Fibroblast of the aortic adventitia (primary cell): ENCODE measurements around the gene STARD5. TPM values are rescaled to one million over a fixed set of nuclear protein-coding genes. Genes with fewer than 3 reads are reported as not detected.

Source experiments
- DNase-seq: peaks from one replicate; pipeline ENCODE4 v3.0.0-alpha.2; 2010; ENCODE audit warnings: low read depth
- H3K4me3 ChIP-seq: 2 replicates; pipeline ENCODE4 v1.5.1; 2011; ENCODE audit warnings: low read depth, mild to moderate bottlenecking, control low read depth, low read length, moderate library complexity
- total RNA-seq: library from RNA; depleted of rRNA; stranded (reverse); fragments of >200 nt; gene quantifications from 2 replicates; pipeline ENCODE4 v1.2.3, GENCODE V29; 2012; ENCODE audit warnings: low replicate concordance
- TF ChIP-seq, protein P1 (sequence below): IDR thresholded peaks from 2 replicates; pipeline ENCODE4 v1.5.1; 2011; ENCODE audit warnings: mild to moderate bottlenecking, low read length, control low read depth, inconsistent platforms; ENCODE audit not compliant: insufficient read depth

STARD5 gene
- total RNA-seq, 1 donor = 6.1 TPM

GRCh38 chr15:81282911-81283310, 41.0 kb downstream of the STARD5 start:
- DNase-seq = no peak
- no peak overlapping the region for H3K4me3 ChIP-seq
- TF ChIP-seq, protein P1, sequence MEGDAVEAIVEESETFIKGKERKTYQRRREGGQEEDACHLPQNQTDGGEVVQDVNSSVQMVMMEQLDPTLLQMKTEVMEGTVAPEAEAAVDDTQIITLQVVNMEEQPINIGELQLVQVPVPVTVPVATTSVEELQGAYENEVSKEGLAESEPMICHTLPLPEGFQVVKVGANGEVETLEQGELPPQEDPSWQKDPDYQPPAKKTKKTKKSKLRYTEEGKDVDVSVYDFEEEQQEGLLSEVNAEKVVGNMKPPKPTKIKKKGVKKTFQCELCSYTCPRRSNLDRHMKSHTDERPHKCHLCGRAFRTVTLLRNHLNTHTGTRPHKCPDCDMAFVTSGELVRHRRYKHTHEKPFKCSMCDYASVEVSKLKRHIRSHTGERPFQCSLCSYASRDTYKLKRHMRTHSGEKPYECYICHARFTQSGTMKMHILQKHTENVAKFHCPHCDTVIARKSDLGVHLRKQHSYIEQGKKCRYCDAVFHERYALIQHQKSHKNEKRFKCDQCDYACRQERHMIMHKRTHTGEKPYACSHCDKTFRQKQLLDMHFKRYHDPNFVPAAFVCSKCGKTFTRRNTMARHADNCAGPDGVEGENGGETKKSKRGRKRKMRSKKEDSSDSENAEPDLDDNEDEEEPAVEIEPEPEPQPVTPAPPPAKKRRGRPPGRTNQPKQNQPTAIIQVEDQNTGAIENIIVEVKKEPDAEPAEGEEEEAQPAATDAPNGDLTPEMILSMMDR = no peak

GRCh38 chr15:81282606-81282895, 41.4 kb downstream of the STARD5 start:
- no peak for DNase-seq
- TF ChIP-seq, protein P1 = no peak
- H3K4me3 ChIP-seq = no peak overlapping the region

DNA sequence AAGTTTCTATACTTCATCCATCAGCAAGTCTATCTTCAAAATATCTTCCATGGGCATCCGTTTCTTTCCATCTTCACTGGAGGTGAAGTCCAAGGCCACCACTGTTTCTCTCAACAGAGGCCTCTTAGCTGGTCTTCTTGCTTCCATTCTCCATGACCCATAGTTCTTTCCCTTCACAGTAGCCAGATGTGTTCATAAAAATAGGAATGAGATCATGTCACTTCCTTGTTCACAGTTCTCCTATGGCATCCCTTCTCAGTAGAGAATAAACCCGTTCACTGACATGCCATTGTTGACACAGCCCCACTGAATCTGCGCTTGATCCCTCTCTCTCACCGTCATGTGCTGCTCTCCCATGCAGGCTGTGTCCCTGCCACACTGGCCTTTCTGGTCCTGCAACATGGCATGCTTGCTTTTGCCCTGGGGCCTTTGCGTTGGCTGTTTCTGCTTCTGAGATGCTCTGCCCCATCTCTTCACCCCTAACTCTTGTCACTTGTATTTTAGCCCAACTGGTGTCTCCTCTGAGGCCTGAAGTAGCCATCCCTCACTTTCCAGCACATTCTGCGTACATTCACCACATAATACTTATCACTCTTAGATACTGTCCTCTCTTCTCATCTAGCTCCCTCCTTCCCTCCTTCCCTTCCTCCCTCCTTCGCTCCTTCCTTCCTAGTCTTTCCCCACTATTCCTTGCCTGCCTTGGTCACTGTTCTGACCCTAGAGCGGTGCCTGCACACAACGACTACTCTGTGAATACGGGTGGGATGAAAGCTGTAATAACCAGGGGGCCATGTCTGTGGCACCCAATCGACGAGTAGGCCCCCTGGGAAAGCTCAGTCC, 42.0 kb downstream of the STARD5 start:
- no peak for DNase-seq
- H3K4me3 ChIP-seq = no peak overlapping the region
- TF ChIP-seq, protein P1 = no peak

- DNase-seq = no peak
- H3K4me3 ChIP-seq = no peak overlapping the region
- TF ChIP-seq, protein P1 = no peak
Observed at GRCh38 chr15:81281456-81281735, 42.5 kb downstream of the STARD5 start.

DNA sequence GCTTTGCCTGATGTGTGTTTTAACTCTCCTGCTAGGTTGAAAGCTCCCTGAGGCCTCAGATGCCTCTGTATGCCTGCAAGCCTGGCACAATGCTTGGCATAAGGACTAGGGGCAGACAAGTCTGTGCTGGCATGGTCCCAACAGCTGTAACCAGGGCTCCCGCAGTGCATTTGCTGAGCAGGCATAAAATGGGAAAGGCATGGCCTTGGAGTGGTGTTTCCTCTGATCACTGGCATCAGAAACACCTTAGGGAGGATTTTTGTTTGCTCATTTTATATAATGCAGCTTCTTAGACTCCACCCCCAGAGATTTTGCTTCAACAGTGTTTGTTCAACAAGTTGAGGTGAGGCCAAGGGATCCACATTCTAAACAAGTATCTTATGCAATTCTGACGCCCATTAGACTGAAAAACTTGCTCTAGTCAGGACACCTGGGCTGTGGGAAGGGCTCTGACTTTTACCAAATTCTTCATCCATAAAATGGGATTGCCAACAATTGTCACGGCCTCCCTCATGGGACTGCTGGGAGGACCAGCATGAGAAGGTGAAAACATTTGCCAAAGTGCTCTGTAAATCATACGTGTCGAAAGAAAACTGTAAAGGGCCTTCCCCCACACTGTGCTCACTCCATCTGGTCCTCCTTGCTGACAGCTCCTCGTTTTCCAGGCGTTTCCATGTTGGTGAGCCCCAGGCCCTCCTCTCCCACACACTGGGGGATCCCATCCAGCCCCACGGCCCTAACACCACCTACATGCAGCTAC, 43.1 kb downstream of the STARD5 start:
- DNase-seq = no peak
- no peak overlapping the region for H3K4me3 ChIP-seq
- TF ChIP-seq, protein P1 = no peak

DNA sequence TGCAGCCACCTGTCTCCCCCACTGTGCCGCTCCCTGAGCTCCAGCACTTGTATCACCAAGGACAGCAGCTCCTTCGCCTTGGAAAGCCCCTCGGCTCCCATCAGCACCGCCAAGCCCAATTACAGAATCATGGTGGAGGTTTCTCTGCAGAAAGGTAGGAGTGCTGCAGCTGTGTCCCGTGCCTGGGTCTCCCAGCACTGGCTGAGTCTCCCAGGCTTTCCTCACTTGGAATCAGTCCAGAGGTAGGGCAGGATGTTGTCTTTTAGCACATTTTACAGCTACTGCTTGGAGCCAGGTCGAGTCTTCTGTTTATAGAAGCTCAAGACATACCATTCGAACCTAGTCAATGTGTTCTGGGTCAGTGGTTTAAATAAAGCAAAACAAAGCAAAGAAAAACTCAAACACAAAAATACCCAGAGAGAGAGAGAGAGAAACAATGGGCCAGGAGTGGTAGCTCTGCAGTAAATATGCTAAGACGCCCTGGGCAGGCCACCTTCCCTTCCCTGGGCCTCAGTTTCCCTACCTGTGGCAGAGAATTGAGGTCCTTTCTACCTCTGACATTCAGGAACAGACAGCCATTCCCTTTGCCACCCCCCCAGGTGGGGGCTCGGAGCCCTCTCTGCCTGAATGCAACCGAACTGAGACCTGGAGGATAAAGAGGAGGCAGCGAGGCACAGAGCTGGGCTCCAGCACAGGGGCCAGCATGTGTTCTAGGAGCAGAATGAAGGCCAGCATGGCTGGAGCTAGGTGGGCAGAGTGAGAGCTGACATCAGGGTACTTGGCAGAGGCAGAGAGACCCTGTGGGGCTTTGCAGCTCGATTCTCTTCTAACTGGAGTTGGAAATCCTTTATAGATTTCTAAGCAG, 44.1 kb downstream of the STARD5 start:
- TF ChIP-seq, protein P1 = no peak
- DNase-seq = no peak
- H3K4me3 ChIP-seq = no peak overlapping the region
